ENCODE results near the gene ESAM. TPM values are rescaled to one million over a fixed set of nuclear protein-coding genes. Genes with fewer than 3 reads are reported as not detected.
A peak's percentile ranks its signal among the peaks of the same experiment; 100 is the strongest.

The ESAM gene
- total and polyA plus RNA-seq, 11 donors = 24.8 to 111 (median 43.3) TPM

DNA sequence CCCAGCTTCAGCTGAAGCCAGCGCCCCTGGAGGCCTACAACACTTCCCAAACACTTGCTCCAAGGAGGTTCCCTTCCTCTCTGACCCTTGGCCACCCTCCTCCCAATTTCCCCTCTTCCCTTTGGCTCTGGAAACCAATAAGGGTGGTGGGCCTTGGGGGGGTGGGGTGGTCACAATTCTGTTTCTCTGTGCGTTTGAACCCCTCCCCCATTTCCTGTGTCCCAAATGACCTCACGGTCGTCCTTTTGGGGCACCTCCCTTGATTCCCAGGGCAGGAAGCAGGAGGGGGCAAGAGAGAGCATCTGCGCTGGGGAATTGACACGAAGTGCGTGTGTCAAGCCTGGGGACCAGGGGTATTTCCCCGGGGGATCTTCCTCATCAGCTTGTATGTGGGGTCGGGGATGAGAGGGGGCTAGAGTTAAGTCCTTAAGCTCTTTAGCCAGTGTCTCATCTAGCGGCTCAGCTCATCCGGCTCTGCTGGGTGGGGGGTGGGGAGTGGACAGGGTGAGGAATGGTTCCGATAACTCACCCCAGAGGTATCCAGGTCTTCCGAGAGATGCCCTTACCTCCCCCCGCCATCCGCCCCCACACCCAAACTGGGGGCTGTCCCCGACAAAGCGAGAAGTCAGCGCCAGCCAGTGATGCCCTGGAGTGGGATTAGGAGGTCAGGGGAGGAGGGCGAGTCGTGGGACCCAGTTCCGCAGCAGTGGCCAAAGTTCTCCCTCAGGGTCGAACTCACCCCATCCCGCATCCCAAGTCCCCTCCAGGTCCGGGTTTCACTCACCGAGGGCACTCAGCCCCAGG lies 587 bp downstream of the ESAM start:
- ATAC-seq (peak in 3 of 4 donors; percentile 15 to 53 (median 22)), DNase-seq (peak in 4 of 5 donors; percentile 51 to 77 (median 72))
- Histone ChIP-seq H3K4me1 (peaks cover 0 to 56% (median 35%) of the 10 kb centered on the region in 12 donors), H3K4me3 (peak overlapping the region; percentile 57 to 95 (median 82)), H3K27me3 (peaks cover 0 to 63% (median 36%) of the 10 kb centered on the region in 9 donors), H3K27ac (peak overlapping the region; percentile 81 to 99 (median 94)), H3K9me3 (no peaks in the 10 kb centered on the region), H3K36me3 (peaks cover 0 to 35% (median 19%) of the 10 kb centered on the region in 9 donors)
- 14 to 19% (median 16%) methylated on average over 16 to 25 of the region's 25 CpGs for WGBS, 4 donors
- intact Hi-C loops (cut with DNase I) = loop anchor here in 9 of 10 donors (1.0 to 10.0 kb wide), 11 partner anchors 15 to 93 kb away; partner anchors contain the start of genes SIAE (in 3 of the 9) and SPA17 (in 3 of the 9)
- no peak for TF ChIP-seq POLR2A (IDR thresholded peaks at IDR 0.05)
- TF ChIP-seq, protein P1, sequence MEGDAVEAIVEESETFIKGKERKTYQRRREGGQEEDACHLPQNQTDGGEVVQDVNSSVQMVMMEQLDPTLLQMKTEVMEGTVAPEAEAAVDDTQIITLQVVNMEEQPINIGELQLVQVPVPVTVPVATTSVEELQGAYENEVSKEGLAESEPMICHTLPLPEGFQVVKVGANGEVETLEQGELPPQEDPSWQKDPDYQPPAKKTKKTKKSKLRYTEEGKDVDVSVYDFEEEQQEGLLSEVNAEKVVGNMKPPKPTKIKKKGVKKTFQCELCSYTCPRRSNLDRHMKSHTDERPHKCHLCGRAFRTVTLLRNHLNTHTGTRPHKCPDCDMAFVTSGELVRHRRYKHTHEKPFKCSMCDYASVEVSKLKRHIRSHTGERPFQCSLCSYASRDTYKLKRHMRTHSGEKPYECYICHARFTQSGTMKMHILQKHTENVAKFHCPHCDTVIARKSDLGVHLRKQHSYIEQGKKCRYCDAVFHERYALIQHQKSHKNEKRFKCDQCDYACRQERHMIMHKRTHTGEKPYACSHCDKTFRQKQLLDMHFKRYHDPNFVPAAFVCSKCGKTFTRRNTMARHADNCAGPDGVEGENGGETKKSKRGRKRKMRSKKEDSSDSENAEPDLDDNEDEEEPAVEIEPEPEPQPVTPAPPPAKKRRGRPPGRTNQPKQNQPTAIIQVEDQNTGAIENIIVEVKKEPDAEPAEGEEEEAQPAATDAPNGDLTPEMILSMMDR (IDR thresholded peaks at IDR 0.05) = peak in 1 of 12 donors; percentile 24

DNA sequence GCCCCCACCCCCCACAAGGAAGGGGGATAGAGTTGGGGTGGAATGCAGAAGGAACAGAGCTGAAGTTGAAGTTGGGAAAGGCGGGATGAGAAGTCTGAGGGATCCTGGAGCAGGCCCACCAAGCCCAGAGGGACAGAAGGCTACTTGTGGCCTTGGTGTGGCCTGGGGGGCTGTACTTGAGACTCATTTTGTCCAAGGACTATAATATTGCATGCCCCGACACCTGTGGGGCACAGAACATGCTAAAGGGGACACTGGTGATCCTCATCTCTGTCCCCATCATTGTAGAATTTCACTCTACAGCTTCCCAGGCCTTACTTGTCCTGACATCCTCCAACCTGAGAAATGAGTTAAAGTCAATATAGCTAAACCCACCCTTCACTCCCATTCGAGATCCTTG lies 1.3 kb downstream of the ESAM start:
- H3K4me1 ChIP-seq = peaks cover 0 to 63% (median 41%) of the 10 kb centered on the region in 12 donors
- no peaks in the 10 kb centered on the region for H3K9me3 ChIP-seq
- intact Hi-C loops (cut with DNase I) = loop anchor here in 6 of 10 donors (2.0 to 10.0 kb wide), 5 partner anchors 14 to 89 kb away; partner anchors contain the start of genes SIAE (in 1 of the 6) and SPA17 (in 1 of the 6)
- 40 to 65% (median 56%) methylated on average over 3 of the region's 3 CpGs for WGBS, 4 donors
- H3K4me3 ChIP-seq = peak overlapping the region; percentile 57 to 95 (median 82)
- ATAC-seq (no peak), DNase-seq (no peak)
- no peak for TF ChIP-seq POLR2A (IDR thresholded peaks at IDR 0.05)
- TF ChIP-seq, protein P1 (IDR thresholded peaks at IDR 0.05) = no peak
- H3K27ac ChIP-seq = peak overlapping the region; percentile 81 to 99 (median 94)
- H3K27me3 ChIP-seq = peaks cover 0 to 64% (median 36%) of the 10 kb centered on the region in 9 donors
- peaks cover 0 to 37% (median 18%) of the 10 kb centered on the region in 9 donors for H3K36me3 ChIP-seq

DNA sequence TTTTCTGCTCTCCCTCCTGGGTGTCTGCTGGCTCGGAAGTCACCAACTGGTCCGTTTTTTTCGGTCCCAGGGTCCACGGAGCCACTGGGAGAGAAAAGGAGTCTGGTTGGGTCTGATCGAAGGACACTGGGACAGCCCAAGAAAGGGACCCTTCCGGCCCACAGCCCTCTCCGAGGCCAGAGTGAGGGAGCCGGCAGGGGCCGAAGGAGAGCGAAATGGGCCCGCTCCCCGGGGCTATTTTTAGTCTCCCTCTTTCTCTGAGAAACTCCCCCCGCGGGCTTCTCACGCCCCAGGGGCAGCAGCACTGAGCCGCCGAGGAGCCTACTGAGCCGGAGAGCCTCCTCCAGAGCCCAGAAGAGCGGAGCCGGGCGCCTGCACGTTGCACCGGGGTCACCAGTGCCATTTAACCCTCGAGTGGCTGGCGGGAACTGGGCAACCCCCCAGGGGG lies 1.9 kb downstream of the ESAM start:
- DNase-seq (peak; percentile 60 to 73 (median 68)), ATAC-seq (peak in 2 of 4 donors; percentile 7 to 18)
- Histone ChIP-seq H3K36me3 (peaks cover 0 to 37% (median 15%) of the 10 kb centered on the region in 9 donors), H3K4me1 (peaks cover 0 to 68% (median 44%) of the 10 kb centered on the region in 12 donors), H3K9me3 (no peaks in the 10 kb centered on the region), H3K27ac (peak overlapping the region; percentile 81 to 99 (median 94)), H3K27me3 (peaks cover 0 to 64% (median 36%) of the 10 kb centered on the region in 9 donors), H3K4me3 (peak overlapping the region; percentile 57 to 95 (median 82))
- intact Hi-C loops (cut with DNase I) = loop anchor here in 6 of 10 donors (2.0 to 10.0 kb wide), 5 partner anchors 13 to 88 kb away; partner anchors contain the start of genes SIAE (in 1 of the 6) and SPA17 (in 1 of the 6)
- WGBS, 4 donors = 2 to 9% (median 4%) methylated on average over 10 to 25 of the region's 25 CpGs
- no peak for TF ChIP-seq POLR2A (IDR thresholded peaks at IDR 0.05)
- TF ChIP-seq, protein P1 (IDR thresholded peaks at IDR 0.05) = no peak
